Activated B cell treated with CpG ODN at 0.5 μM for 24 hours (primary cell): ENCODE results near the gene LRRC3. TPM values are rescaled to one million over a fixed set of nuclear protein-coding genes. Genes with fewer than 3 reads are reported as not detected.

Experiments used
- ATAC-seq: fragments of 200-7000 bp; cut with Tn5 transposase; one replicate; pipeline ENCODE4 v1.10.0; 2021; ENCODE audit warnings: low read depth, mild to moderate bottlenecking, moderate library complexity
- CTCF ChIA-PET: fragments of 350-600 bp; sonication (Branson Sonifier 250); formaldehyde crosslinking; loops from one replicate; lab custom pipeline; 2021; ENCODE audit warnings: antibody characterized with exemption; lab: Charles Lee
- POLR2A ChIA-PET: fragments of 350-600 bp; sonication (Branson Sonifier 250); formaldehyde crosslinking; loops from one replicate; lab custom pipeline; 2021; ENCODE audit warnings: antibody characterized with exemption; lab: Charles Lee
- DNase-seq: peaks from one replicate; pipeline ENCODE4 v3.0.0; 2022
- H3K27ac Mint-ChIP-seq: one replicate; pipeline ENCODE4 v1.8.0; 2020; ENCODE audit warnings: mixed read lengths
- H3K27me3 Mint-ChIP-seq: one replicate; pipeline ENCODE4 v1.8.0; 2021; ENCODE audit warnings: mixed read lengths
- H3K36me3 Mint-ChIP-seq: one replicate; pipeline ENCODE4 v1.8.0; 2021; ENCODE audit warnings: low read depth, mixed read lengths
- H3K4me1 Mint-ChIP-seq: one replicate; pipeline ENCODE4 v1.8.0; 2021; ENCODE audit warnings: mixed read lengths
- H3K4me3 Mint-ChIP-seq: one replicate; pipeline ENCODE4 v1.8.0; 2020; ENCODE audit warnings: mild to moderate bottlenecking, mixed read lengths
- H3K9me3 Mint-ChIP-seq: one replicate; pipeline ENCODE4 v1.8.0; 2020; ENCODE audit warnings: mixed read lengths
- CTCF ChIP-seq: fragments of 200-600 bp; IDR thresholded peaks from one replicate; pipeline ENCODE4 v1.8.0; 2022; ENCODE audit warnings: antibody characterized with exemption, mild to moderate bottlenecking
- intact Hi-C: fragments of 100-400 bp; cut with micrococcal nuclease; formaldehyde crosslinking; loops from one replicate; pipeline ENCODE4 v1.15.1; 2024
- total RNA-seq: library from RNA; stranded (reverse); gene quantifications from 2 replicates; pipeline ENCODE4 v1.2.3, GENCODE V29; 2022

The LRRC3 gene
- total RNA-seq, 1 donor from 2014 or later, result 1.00 TPM

- intact Hi-C loops, result loop anchor here (1.0 to 2.0 kb wide), 2 partner anchors 27 to 88 kb away; partner anchors contain the start of genes CFAP410 and LRRC3
- no peak for DNase-seq
- H3K4me1 Mint-ChIP-seq, result peaks cover 9% of the 10 kb centered on the region
- TF ChIP-seq CTCF, result no peak
- H3K4me3 Mint-ChIP-seq, result no peak overlapping the region
- H3K27ac Mint-ChIP-seq, result peak overlapping the region; percentile 30
- ChIA-PET POLR2A (no interaction called here), CTCF (no interaction called here)
- H3K36me3 Mint-ChIP-seq, result peaks cover 1% of the 10 kb centered on the region
- no peaks in the 10 kb centered on the region for H3K27me3 Mint-ChIP-seq
- ATAC-seq, result no peak
- peaks cover 11% of the 10 kb centered on the region for H3K9me3 Mint-ChIP-seq
Observed at GRCh38 chr21:44427241-44428120, 27.8 kb upstream of the LRRC3 start.

- intact Hi-C loops, result loop anchor here (1.0 to 2.0 kb wide), 2 partner anchors 26 to 89 kb away; partner anchors contain the start of genes CFAP410 and LRRC3
- ATAC-seq, result peak; percentile 62
- Mint-ChIP-seq H3K9me3 (peaks cover 11% of the 10 kb centered on the region), H3K4me3 (no peak overlapping the region), H3K27ac (no peak overlapping the region), H3K27me3 (no peaks in the 10 kb centered on the region), H3K36me3 (peaks cover 1% of the 10 kb centered on the region), H3K4me1 (peaks cover 5% of the 10 kb centered on the region)
- no peak for TF ChIP-seq CTCF
- ChIA-PET POLR2A (no interaction called here), CTCF (no interaction called here)
- DNase-seq, result peak; percentile 30
Observed at GRCh38 chr21:44428281-44428960, 26.9 kb upstream of the LRRC3 start.

- Mint-ChIP-seq H3K9me3 (peaks cover 11% of the 10 kb centered on the region), H3K36me3 (peaks cover 1% of the 10 kb centered on the region), H3K4me1 (no peaks in the 10 kb centered on the region), H3K4me3 (no peak overlapping the region), H3K27me3 (no peaks in the 10 kb centered on the region), H3K27ac (no peak overlapping the region)
- no peak for TF ChIP-seq CTCF
- intact Hi-C loops, result loop anchor here (2.0 kb wide), 1 partner anchor 25 kb away; the partner anchor contains the start of gene LRRC3
- no peak for DNase-seq
- CTCF ChIA-PET, result no interaction called here
- no peak for ATAC-seq
- POLR2A ChIA-PET, result interaction anchor here (0.6 kb wide), 1 partner anchor 419 kb away, joined by 4 read pairs; no protein-coding TSS in a partner anchor
Observed at GRCh38 chr21:44429894-44430293, 25.4 kb upstream of the LRRC3 start.

- CTCF ChIA-PET, result no interaction called here
- intact Hi-C loops, result no loop called here
- POLR2A ChIA-PET, result no interaction called here
Observed at GRCh38 chr21:44431300-44431699, 24.0 kb upstream of the LRRC3 start.

More at GRCh38 chr21:44431300-44431699, 24.0 kb upstream of the LRRC3 start:
- no peak overlapping the region for H3K4me3 Mint-ChIP-seq
- DNase-seq, result no peak
- H3K27ac Mint-ChIP-seq, result no peak overlapping the region
- peaks cover 11% of the 10 kb centered on the region for H3K9me3 Mint-ChIP-seq
- no peak for ATAC-seq
- peaks cover 3% of the 10 kb centered on the region for H3K36me3 Mint-ChIP-seq
- H3K4me1 Mint-ChIP-seq, result no peaks in the 10 kb centered on the region
- no peaks in the 10 kb centered on the region for H3K27me3 Mint-ChIP-seq
- TF ChIP-seq CTCF, result no peak
